ENCODE data around the gene FAM3D.

DNA sequence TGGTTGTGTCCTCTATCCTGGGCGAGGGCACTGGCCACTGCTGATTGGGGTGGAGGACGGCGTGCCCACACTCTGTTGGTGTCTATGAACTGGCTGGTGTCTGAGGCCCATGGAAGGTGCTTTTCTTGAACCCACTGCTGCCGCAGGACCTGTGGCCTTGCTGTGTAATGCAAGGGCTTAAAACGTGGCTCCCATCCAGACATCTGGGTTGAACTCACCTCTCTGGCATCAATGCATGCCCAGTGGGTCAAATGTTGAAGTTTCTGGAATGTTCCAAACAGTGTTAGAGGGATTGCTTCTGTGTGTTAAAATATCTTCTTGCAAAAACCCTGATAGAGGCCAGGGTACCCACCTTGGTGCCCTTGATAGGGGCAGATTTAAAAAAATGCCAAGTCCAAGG is 42.6 kb downstream of the FAM3D start:
- no peak for TF ChIP-seq ATF2 (IDR thresholded peaks at IDR 0.05; ENCODE audit: low read length)
- TF ChIP-seq EP300 (IDR thresholded peaks at IDR 0.05; ENCODE audit: borderline replicate concordance in 1 of 2, low read depth in 2 of 2, low read length in 2 of 2) = no peak
- TF ChIP-seq POLR2A (IDR thresholded peaks at IDR 0.05; ENCODE audit: control extremely low read depth in 1 of 2, low read depth in 2 of 2, low read length in 2 of 2) = no peak
- TF ChIP-seq, protein P1, sequence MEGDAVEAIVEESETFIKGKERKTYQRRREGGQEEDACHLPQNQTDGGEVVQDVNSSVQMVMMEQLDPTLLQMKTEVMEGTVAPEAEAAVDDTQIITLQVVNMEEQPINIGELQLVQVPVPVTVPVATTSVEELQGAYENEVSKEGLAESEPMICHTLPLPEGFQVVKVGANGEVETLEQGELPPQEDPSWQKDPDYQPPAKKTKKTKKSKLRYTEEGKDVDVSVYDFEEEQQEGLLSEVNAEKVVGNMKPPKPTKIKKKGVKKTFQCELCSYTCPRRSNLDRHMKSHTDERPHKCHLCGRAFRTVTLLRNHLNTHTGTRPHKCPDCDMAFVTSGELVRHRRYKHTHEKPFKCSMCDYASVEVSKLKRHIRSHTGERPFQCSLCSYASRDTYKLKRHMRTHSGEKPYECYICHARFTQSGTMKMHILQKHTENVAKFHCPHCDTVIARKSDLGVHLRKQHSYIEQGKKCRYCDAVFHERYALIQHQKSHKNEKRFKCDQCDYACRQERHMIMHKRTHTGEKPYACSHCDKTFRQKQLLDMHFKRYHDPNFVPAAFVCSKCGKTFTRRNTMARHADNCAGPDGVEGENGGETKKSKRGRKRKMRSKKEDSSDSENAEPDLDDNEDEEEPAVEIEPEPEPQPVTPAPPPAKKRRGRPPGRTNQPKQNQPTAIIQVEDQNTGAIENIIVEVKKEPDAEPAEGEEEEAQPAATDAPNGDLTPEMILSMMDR (IDR thresholded peaks at IDR 0.05; ENCODE audit: control extremely low read depth in 1 of 3, insufficient read depth in 1 of 3, low read depth in 1 of 3, low read length in 3 of 3) = no peak
- TF ChIP-seq, protein P2, sequence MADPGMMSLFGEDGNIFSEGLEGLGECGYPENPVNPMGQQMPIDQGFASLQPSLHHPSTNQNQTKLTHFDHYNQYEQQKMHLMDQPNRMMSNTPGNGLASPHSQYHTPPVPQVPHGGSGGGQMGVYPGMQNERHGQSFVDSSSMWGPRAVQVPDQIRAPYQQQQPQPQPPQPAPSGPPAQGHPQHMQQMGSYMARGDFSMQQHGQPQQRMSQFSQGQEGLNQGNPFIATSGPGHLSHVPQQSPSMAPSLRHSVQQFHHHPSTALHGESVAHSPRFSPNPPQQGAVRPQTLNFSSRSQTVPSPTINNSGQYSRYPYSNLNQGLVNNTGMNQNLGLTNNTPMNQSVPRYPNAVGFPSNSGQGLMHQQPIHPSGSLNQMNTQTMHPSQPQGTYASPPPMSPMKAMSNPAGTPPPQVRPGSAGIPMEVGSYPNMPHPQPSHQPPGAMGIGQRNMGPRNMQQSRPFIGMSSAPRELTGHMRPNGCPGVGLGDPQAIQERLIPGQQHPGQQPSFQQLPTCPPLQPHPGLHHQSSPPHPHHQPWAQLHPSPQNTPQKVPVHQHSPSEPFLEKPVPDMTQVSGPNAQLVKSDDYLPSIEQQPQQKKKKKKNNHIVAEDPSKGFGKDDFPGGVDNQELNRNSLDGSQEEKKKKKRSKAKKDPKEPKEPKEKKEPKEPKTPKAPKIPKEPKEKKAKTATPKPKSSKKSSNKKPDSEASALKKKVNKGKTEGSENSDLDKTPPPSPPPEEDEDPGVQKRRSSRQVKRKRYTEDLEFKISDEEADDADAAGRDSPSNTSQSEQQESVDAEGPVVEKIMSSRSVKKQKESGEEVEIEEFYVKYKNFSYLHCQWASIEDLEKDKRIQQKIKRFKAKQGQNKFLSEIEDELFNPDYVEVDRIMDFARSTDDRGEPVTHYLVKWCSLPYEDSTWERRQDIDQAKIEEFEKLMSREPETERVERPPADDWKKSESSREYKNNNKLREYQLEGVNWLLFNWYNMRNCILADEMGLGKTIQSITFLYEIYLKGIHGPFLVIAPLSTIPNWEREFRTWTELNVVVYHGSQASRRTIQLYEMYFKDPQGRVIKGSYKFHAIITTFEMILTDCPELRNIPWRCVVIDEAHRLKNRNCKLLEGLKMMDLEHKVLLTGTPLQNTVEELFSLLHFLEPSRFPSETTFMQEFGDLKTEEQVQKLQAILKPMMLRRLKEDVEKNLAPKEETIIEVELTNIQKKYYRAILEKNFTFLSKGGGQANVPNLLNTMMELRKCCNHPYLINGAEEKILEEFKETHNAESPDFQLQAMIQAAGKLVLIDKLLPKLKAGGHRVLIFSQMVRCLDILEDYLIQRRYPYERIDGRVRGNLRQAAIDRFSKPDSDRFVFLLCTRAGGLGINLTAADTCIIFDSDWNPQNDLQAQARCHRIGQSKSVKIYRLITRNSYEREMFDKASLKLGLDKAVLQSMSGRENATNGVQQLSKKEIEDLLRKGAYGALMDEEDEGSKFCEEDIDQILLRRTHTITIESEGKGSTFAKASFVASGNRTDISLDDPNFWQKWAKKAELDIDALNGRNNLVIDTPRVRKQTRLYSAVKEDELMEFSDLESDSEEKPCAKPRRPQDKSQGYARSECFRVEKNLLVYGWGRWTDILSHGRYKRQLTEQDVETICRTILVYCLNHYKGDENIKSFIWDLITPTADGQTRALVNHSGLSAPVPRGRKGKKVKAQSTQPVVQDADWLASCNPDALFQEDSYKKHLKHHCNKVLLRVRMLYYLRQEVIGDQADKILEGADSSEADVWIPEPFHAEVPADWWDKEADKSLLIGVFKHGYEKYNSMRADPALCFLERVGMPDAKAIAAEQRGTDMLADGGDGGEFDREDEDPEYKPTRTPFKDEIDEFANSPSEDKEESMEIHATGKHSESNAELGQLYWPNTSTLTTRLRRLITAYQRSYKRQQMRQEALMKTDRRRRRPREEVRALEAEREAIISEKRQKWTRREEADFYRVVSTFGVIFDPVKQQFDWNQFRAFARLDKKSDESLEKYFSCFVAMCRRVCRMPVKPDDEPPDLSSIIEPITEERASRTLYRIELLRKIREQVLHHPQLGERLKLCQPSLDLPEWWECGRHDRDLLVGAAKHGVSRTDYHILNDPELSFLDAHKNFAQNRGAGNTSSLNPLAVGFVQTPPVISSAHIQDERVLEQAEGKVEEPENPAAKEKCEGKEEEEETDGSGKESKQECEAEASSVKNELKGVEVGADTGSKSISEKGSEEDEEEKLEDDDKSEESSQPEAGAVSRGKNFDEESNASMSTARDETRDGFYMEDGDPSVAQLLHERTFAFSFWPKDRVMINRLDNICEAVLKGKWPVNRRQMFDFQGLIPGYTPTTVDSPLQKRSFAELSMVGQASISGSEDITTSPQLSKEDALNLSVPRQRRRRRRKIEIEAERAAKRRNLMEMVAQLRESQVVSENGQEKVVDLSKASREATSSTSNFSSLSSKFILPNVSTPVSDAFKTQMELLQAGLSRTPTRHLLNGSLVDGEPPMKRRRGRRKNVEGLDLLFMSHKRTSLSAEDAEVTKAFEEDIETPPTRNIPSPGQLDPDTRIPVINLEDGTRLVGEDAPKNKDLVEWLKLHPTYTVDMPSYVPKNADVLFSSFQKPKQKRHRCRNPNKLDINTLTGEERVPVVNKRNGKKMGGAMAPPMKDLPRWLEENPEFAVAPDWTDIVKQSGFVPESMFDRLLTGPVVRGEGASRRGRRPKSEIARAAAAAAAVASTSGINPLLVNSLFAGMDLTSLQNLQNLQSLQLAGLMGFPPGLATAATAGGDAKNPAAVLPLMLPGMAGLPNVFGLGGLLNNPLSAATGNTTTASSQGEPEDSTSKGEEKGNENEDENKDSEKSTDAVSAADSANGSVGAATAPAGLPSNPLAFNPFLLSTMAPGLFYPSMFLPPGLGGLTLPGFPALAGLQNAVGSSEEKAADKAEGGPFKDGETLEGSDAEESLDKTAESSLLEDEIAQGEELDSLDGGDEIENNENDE (IDR thresholded peaks at IDR 0.05; ENCODE audit: insufficient replicate concordance, low read length) = no peak
- TF ChIP-seq CTBP2 (IDR thresholded peaks at IDR 0.05; ENCODE audit: borderline replicate concordance, insufficient read depth, insufficient read length, low read length) = no peak
- TF ChIP-seq TCF12 (IDR thresholded peaks at IDR 0.05; ENCODE audit: low read depth, low read length) = no peak
- no peak for TF ChIP-seq TEAD4 (IDR thresholded peaks at IDR 0.05; ENCODE audit: low read depth, low read length)
- TF ChIP-seq PHF8 (conservative IDR thresholded peaks at IDR 0.05; ENCODE audit: low read depth, low read length) = no peak
- TF ChIP-seq RNF2 (IDR thresholded peaks at IDR 0.05; ENCODE audit: borderline replicate concordance, low read depth, low read length, missing control alignments, poor library complexity, severe bottlenecking) = no peak
- TF ChIP-seq SIX5 (IDR thresholded peaks at IDR 0.05; ENCODE audit: low read depth, low read length) = no peak
- TF ChIP-seq SP2 (IDR thresholded peaks at IDR 0.05; ENCODE audit: low read length) = no peak
